HG03139 (cell line): ENCODE measurements around the gene AK8.

Source experiments
- ATAC-seq: cut with Tn5 transposase; IDR thresholded peaks from one replicate; pipeline ENCODE4 v1.9.1; 2021; ENCODE audit not compliant: unreplicated experiment

Gene AK8

GRCh38 chr9:132826621-132827365 is 51.3 kb downstream of the AK8 start:
- no peak for ATAC-seq

DNA sequence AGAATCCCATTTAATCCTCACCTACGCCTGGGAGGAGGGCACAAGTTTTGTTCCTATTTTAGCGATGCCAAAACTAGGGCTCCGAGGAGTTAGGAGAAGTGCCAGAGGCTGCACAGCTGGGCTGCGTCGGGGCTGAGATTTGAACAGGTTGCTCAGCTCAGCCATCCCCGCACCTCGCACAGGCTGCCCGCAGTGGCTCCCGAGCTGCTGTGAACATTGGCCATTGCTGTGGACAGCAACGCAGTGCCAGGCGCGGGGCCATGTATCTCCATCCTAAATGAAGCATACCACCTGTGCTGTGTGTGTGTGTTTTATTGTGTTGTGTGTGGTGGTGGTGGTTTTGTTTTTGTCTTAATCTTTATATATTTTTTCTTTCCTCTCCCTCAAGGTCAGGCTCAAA is 52.0 kb downstream of the AK8 start:
- ATAC-seq = no peak

GRCh38 chr9:132825430-132825829 is 52.7 kb downstream of the AK8 start:
- no peak for ATAC-seq

DNA sequence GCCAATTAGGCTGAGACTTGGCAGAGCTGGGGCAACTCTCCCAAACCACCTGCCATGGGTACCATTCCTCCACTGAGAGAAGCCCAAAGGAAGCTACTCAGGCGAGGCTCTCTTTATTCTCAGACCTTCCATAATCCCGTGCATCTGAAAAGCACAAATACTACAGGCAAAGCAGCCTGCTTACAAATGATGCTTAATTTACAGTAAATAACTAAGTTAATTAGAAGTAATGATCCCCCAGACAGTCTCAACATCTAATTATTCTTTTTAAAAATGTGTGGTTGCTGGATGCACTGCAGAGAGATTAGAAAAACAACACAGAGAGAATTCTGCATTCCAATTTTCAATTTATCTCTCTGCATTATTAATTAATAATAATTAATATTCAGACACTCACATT is 53.1 kb downstream of the AK8 start:
- ATAC-seq = no peak

DNA sequence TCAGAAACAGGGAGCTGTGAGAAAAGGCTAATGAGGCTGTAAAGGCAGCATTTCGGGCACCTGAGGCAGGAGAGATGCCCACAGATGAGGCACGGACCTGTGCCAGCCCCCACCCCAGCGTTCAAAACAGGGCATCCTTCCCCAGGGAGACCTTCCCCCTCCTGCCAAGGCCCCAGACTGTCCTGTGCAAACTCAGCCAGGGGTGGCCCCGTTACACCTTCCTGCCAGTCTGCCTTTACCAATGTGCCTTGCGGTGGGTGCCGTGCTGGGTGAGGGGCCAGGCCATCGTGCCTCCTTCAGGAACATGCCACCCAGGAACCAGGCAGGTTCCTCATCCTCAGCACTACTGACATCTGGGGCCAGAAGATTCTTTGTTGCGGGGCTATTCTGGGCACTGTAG is 53.9 kb downstream of the AK8 start:
- ATAC-seq = no peak

GRCh38 chr9:132823370-132824145 is 54.5 kb downstream of the AK8 start:
- ATAC-seq = no peak

DNA sequence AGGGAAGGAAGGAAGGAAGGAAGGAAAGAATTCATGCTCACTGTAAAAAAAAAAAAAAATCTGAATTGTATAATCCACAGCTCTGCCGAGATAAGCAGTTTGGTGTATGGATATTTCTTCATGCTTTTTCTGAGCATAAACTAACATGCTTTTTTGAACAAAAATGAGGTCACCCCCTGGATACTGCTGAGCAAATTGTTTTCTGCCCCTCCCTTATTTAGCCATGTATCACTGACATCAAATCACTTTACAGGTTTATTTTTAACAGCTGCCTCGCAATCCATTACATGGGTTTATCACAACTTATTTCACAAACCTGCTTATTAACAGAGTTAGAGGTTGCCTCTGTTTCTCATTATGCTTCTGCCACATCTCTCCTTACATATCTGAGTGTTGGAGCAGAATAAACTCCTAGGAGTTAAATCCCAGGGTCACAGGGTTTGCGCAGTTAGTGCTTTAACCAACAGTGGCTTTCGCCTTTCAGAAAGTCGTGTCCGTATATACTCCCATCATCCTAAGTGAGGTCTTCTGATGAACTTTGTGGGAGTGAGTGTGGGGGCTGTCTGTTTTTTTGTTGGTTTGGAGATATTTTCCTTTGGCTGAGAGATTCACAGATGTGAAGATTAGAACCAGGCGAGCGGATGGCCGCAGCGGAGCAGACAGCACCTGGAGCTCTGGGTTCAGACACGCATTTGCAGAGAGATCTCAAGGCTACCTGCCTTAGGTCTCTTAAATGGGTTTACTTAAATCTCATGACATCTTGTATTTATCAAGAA is 57.7 kb downstream of the AK8 start:
- ATAC-seq = no peak

DNA sequence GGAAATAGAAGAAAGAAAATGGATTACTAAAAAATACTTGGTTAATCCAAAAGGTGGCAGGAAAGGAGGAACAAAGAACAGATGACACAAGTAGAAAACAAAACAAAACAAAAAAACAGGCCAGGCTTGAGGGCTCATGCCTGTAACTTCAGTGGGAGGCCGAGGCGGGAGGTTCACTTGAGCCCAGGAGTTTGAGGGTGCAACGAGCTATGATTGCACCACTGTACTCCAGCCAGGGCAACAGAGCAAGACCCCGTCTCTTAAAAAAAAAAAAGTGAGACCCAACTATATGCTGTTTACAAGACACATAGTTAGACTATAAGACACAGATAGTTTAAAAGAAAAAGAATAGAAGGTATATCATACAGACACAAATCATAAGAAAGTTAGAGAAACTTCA is 59.5 kb downstream of the AK8 start:
- ATAC-seq = no peak

GRCh38 chr9:132814937-132815336 is 63.1 kb downstream of the AK8 start:
- no peak for ATAC-seq

DNA sequence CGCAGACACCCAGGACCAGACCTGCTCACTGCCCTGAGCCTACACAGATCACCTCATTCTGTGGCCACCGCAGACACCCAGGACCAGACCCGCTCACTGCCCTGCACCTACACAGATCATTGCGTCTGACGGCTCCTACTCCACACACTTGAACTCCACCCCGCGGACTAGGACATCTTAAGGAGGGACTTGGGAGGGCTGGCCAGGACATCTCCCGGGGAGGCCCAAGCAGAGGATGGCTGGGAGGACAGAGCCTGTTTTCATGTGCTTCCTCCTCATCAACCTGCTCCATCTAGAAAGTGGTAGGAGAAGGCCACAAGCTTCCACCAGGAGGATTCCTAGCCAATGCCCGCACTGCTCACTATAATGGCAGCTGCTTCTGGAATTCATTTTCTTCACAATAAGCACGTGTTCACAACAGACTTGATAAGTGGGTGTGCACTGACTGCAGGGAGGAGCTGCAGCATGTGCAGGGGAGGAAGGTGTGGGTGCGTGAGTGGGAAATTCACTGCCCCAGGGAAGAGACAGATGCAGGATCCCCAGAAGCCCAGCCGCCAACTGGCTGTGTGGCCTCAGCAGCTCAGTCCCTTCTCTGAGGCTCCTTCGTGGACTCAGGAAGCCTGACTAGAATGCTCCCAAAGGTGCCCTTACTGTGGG is 64.8 kb downstream of the AK8 start:
- ATAC-seq = no peak

GRCh38 chr9:132811985-132812384 is 66.1 kb downstream of the AK8 start:
- ATAC-seq = no peak

DNA sequence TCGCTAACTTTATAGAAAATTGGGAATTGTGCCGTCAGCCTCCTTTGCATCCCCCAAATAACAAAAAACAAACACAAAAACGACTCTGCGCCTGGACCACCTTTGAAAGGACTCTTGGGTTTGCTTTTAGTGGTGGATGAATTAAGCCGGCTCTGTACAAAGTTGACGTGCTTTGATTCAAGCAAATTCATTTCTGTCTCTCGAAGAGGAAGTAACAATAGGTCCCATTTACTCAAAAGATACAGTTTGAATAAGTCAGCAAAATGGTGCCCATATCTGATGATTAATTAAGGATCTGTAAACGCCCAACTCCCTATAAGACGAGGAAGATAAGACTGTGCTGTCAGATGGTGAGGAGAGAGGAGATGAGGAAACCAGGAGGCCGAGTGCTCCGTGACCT is 67.8 kb downstream of the AK8 start:
- no peak for ATAC-seq

- ATAC-seq = no peak
These were observed 68.3 kb downstream of the AK8 start for GRCh38 chr9:132809677-132810271.

DNA sequence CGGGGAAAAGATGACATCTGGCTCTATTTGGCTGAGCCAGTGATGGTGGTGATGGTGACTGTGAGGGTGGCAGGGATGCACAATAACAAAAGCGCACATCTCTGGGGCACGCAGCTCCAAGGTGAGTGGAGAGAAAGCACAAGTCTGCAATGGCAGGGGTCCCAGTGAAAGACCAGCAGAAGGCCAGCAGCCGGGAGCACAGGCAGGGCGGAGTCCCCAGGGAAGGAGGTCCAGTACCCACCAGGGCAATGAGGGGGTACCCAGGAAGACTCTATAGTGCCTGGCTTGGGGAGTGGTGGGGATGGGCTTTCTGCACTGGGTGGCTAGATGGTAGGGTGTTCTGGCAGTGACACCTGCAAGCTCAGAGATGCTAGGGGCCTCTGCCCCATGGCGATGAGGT is 69.4 kb downstream of the AK8 start:
- ATAC-seq = no peak

- no peak for ATAC-seq
These were observed 71.2 kb downstream of the AK8 start for GRCh38 chr9:132806723-132807421.

DNA sequence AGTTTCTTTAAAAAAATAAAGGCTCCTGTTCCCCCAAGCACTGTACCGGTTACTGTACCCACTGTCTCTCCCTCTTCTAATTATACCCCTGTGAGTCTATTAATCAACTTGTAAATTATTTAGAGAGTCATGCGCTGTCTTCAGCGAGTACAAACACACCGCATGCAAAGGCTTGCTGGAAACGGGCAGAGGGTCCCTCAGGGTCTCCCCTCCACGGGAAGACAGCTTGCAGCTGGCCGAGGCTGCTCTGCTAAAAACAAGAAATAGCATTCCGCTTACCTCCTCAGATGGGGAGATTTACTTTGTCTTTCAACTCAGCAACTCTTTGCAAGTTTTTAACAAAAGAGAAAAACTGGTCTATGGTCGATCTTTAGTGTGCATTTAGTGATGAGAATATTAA is 71.8 kb downstream of the AK8 start:
- ATAC-seq = no peak

GRCh38 chr9:132804576-132805295 is 73.3 kb downstream of the AK8 start:
- ATAC-seq = no peak

GRCh38 chr9:132802121-132802795 is 75.8 kb downstream of the AK8 start:
- ATAC-seq = no peak

DNA sequence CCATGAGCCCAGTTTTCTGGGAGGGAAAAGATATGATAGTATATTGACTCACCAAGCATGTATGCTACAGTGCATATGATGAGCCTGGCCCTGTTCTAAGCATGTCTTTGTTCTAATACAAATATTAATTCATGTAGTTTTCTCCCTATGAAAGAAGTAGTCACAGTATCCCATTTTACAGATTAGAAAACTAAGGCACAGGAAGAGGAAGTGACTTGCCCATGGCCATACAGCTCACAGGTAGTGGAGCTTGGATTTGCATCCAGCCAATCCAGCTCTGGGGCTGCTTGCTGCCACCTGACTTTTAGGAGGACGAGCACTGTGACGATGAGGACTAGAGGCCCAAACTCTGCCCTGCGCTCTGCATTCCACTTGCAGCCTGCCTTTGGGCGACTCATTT is 76.4 kb downstream of the AK8 start:
- no peak for ATAC-seq
